Mesodermal cell (in vitro differentiated cells): ENCODE results near the gene FAM227B.
"Not testable (repeated sequence)": the region's sequence is repeated elsewhere in the genome, so short reads cannot be mapped to it uniquely, and the experiment has no call there.

Experiments used
- H3K27ac ChIP-seq: 2 replicates; pipeline ENCODE4 v1.7.0; 2013; ENCODE audit warnings: mild to moderate bottlenecking, low read depth, low read length, moderate library complexity; ENCODE audit not compliant: severe bottlenecking
- H3K36me3 ChIP-seq: 2 replicates; pipeline ENCODE4 v1.7.1; 2013; ENCODE audit warnings: mild to moderate bottlenecking, low read length, moderate library complexity; ENCODE audit not compliant: control insufficient read depth, insufficient read depth
- H3K4me1 ChIP-seq: one replicate; pipeline ENCODE4 v1.7.1; 2013; ENCODE audit warnings: mild to moderate bottlenecking, low read length; ENCODE audit not compliant: insufficient read depth, control insufficient read depth, poor library complexity, severe bottlenecking
- H3K4me3 ChIP-seq: 2 replicates; pipeline ENCODE4 v1.7.0; 2013; ENCODE audit warnings: low read length, control low read depth, mild to moderate bottlenecking; ENCODE audit not compliant: insufficient read depth, poor library complexity, severe bottlenecking; ENCODE audit errors: extremely low read depth
- H3K9me3 ChIP-seq: 2 replicates; pipeline ENCODE4 v1.7.1; 2013; ENCODE audit warnings: mild to moderate bottlenecking, low read length, moderate library complexity; ENCODE audit not compliant: control insufficient read depth
- WGBS, 2 experiments: methylation state at CpG; one replicate each; pipeline ENCODE4 v1.1.5; 2013; ENCODE audit warnings: missing lambda C conversion rate in 2 of 2; ENCODE audit not compliant: insufficient coverage in 2 of 2; 5-methylcytosine and 5-hydroxymethylcytosine counted together

The FAM227B gene

DNA sequence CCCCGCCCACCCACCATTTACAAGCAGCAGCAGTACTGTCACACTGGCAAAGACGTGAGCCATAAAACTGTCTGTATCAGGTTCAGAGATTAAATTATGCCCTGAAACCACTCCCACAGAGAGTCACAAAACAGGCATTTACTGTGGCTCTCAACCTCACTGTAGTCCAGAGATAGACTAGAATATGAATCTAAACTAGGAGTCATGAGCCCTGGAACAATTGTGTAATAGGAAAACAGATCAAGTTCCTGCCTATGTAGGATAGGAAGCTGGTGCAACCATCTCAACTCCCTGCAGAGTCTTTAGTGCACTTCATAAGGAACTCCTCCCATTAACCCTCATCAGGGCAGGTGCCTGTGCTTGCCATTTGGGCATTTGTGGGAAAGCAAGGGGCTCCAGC, 61.7 kb downstream of the FAM227B start:
- Histone ChIP-seq H3K9me3 (peaks cover 4% of the 10 kb centered on the region), H3K4me1 (no peaks in the 10 kb centered on the region), H3K4me3 (no peak overlapping the region), H3K27ac (no peak overlapping the region), H3K36me3 (no peaks in the 10 kb centered on the region)
- 94% methylated on average over 2 of the region's 2 CpGs; no CpG with 5 or more reads in 1 of the 2 experiments for WGBS, 2 experiments

DNA sequence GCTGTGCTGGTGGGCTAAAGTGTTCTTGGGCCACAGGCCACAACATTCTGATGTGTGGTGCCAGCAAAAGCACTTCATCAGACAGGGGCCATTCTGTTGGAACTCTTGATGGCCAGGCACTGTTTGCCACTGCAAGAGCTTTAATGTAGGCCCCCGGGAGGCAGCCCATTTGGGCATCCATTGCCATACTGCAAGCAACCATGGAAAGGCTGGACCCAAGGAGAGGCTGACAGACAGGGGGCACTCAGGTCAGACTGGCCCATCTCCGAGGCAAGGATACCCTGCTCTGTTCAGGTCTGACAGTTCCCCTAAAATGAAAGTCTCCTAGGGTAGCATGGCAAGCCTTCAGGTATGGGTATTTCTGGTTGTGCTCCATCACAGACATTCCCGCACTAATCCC, 64.2 kb downstream of the FAM227B start:
- WGBS, 2 experiments: 88% methylated on average over 2 of the region's 3 CpGs

DNA sequence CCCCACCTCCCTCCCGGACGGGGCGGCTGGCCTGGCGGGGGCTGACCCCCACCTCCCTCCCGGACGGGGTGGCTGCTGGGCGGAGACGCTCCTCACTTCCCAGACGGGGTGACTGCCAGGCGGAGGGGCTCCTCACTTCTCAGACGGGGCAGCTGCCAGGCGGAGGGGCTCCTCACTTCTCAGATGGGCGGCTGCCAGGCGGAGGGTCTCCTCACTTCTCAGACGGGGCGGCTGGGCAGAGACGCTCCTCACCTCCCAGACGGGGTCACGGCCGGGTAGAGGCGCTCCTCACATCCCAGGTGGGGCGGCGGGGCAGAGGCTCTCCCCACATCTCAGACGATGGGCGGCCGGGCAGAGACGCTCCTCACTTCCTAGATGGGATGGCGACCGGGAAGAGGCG, 70.3 kb downstream of the FAM227B start:
- H3K4me1 ChIP-seq, H3K9me3 ChIP-seq, H3K36me3 ChIP-seq, H3K27ac ChIP-seq, H3K4me3 ChIP-seq: not testable (repeated sequence)
- WGBS, 2 experiments: 100% methylated on average over 1 of the region's 30 CpGs; no CpG with 5 or more reads in 1 of the 2 experiments

More for the DNA sequence above, 64.2 kb downstream of the FAM227B start:
- Histone ChIP-seq H3K4me1 (no peaks in the 10 kb centered on the region), H3K4me3 (no peak overlapping the region), H3K36me3 (no peaks in the 10 kb centered on the region), H3K27ac (no peak overlapping the region), H3K9me3 (peaks cover 4% of the 10 kb centered on the region)

DNA sequence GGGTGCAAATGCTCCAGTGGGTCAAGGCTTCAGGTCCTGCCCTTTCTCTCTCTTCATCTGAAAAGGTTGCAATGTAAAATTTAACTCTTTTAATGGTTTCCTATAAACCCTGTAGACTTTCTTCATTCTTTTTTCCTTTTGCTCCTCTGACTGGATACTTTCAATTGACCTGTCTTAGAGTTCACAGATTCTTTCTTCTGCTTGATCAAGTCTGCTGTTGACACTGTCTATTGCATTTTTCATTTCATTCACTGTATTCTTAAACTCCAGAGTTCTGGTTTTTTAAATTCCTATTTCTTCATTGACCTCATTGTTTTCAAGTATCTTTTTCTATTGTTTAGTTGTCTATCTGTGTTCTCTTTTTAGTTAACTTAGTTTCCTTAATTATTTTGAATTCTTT, 82.1 kb downstream of the FAM227B start:
- Histone ChIP-seq H3K4me1 (no peaks in the 10 kb centered on the region), H3K27ac (no peak overlapping the region), H3K36me3 (no peaks in the 10 kb centered on the region), H3K4me3 (no peak overlapping the region), H3K9me3 (no peaks in the 10 kb centered on the region)

DNA sequence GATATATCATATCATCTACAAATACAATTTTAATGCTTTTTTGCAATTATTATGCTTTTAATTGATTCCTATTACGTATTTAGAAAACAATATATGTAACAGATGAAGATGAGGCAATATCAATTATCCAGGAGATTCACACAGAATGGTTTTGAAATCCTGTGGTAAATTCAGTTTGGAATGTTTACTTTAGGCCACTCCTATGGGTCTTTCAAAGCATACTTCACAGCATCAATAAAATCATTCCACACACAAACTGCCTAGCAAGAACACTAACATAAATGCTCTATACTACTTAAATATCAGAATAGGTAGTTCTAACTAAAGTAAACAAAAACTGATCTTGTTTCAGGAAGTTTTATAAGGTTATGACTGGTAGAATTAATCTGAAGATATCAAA, 90.5 kb downstream of the FAM227B start:
- H3K9me3 ChIP-seq: no peaks in the 10 kb centered on the region
- WGBS, 2 experiments: no CpG with 5 or more reads among the region's 1 CpG
- H3K27ac ChIP-seq: no peak overlapping the region
- H3K4me1 ChIP-seq: no peaks in the 10 kb centered on the region
- H3K36me3 ChIP-seq: no peaks in the 10 kb centered on the region
- no peak overlapping the region for H3K4me3 ChIP-seq

DNA sequence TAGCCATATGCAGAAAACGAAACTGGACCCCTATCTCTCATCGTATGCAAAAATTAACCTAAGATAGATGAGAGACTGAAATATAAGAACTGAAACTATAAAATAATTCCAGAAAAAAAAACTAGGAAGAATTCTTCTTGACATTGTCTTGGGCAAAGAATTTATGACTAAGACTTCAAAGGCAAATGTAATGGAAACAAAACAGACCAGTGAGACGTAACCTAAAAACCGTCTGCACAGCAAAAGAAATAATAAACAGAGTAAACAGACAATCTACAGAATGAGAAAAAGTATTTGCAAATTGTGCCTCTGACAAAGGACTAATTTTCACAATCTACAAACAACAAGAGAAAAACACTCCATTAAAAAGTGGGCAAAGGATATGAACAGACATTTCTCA, 92.3 kb downstream of the FAM227B start:
- Histone ChIP-seq H3K36me3 (no peaks in the 10 kb centered on the region), H3K9me3 (no peaks in the 10 kb centered on the region), H3K4me3 (no peak overlapping the region), H3K4me1 (no peaks in the 10 kb centered on the region), H3K27ac (no peak overlapping the region)
- no CpG with 5 or more reads among the region's 4 CpGs for WGBS, 2 experiments

DNA sequence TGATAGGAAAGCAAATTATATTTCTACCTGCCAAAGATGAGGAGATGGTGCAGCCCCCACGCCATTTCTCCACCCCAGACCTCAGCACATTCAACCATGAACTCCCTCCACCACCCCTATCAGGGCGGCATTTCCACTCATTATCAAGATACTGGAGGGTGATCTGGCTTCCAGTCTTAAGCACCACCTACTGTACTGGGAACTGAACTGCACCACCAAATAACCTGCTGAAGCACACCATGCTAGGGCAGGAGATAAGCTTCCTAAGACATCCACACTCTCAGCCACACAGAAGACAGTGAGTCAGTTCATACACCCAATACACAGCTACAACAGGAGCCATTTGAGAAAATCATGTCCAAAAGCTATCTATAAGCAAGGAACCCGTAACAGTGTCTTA, 98.8 kb downstream of the FAM227B start:
- WGBS, 2 experiments: 59 to 94% methylated on average over 2 of the region's 3 CpGs
- Histone ChIP-seq H3K9me3 (no peaks in the 10 kb centered on the region), H3K36me3 (no peaks in the 10 kb centered on the region), H3K4me3 (no peak overlapping the region), H3K27ac (no peak overlapping the region), H3K4me1 (no peaks in the 10 kb centered on the region)

DNA sequence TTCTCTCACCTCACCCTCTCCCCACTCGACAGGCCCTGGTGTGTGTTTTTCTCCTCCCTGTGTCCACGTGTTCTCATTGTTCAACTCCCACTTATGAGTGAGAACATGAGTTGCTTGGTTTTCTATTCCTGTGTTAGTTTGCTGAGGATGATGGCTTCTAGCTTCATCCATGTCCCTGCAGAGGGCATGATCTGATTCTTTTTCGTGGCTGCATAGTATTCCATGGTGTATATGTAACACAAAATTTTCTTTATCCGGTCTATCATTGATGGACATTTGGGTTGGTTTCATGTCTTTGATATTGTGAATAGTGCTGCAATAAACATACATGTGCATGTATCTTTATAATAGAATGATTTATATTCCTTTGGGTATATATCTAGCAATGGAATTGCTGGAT, 107.9 kb downstream of the FAM227B start:
- H3K9me3 ChIP-seq, H3K27ac ChIP-seq, H3K4me1 ChIP-seq, H3K36me3 ChIP-seq, H3K4me3 ChIP-seq: not testable (repeated sequence)
- 60% methylated on average over 1 of the region's 4 CpGs; no CpG with 5 or more reads in 1 of the 2 experiments for WGBS, 2 experiments

DNA sequence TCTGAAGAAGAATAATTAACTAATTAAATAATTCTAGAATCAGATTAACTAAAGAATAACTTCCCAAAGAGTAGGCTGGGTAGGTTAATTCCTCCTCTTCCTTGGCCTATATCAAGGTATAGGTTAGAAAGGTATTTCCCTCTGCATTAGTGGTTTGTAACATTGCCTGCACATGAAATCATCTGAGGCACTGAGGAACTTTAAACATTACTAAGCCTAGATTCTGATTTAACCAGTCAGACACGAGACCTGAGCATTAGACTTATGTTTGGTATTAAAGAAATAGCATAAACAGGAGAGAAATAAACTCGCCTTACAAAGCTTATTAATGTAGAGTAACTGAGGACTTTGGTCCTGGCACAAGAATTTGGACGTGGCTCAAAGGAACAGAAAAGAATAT, 113.4 kb downstream of the FAM227B start:
- Histone ChIP-seq H3K27ac (no peak overlapping the region), H3K36me3 (no peaks in the 10 kb centered on the region), H3K9me3 (peaks cover under 1% of the 10 kb centered on the region), H3K4me1 (no peaks in the 10 kb centered on the region), H3K4me3 (no peak overlapping the region)
- 81% methylated on average over 3 of the region's 3 CpGs; no CpG with 5 or more reads in 1 of the 2 experiments for WGBS, 2 experiments

DNA sequence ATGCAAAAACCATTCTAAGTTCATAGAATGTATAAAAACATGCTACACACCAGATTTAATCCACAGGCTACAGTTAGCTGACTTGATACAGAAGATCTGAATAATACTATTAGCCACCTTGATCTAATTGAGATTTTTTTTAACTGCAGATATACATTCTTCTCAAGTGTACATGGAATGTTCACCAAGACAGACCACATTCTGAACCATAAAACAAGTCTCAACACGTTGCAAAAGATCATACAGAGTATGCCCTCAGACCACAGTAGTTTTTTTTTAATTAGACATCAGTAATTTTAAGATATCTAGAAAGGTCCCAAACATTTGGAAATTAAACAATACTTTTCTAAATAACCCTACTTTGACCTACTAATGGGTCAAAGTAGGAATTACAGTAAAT, 114.3 kb downstream of the FAM227B start:
- WGBS, 2 experiments: no CpG with 5 or more reads among the region's 1 CpG
- no peak overlapping the region for H3K27ac ChIP-seq
- no peaks in the 10 kb centered on the region for H3K36me3 ChIP-seq
- peaks cover 9% of the 10 kb centered on the region for H3K9me3 ChIP-seq
- H3K4me3 ChIP-seq: no peak overlapping the region
- H3K4me1 ChIP-seq: no peaks in the 10 kb centered on the region

DNA sequence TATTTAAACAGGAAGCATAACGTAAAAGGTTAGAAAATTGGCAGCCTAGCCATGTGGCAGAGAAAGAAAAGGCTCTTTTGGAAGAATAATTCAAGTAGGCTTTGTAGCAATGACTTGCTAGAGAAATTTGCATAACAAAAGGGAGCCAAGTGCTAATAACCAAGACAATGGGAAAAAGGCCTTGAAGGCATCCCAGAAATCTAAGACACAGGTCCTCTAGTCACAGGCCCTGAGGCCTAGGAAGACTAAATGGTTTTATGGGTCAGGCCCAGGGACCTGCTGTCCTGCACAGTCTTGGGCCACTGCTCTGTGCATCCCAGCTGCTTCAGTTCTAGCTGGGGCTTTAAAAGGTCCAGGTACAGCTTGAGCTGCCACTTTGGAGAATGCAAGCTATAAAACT, 119.0 kb downstream of the FAM227B start:
- Histone ChIP-seq H3K4me1 (no peaks in the 10 kb centered on the region), H3K27ac (no peak overlapping the region), H3K36me3 (no peaks in the 10 kb centered on the region), H3K4me3 (no peak overlapping the region), H3K9me3 (peaks cover 10% of the 10 kb centered on the region)
- 90 to 93% methylated on average over 1 of the region's 1 CpG for WGBS, 2 experiments
